Activated CD4-positive, alpha-beta T cell treated with anti-CD3 and anti-CD28 coated beads, Interleukin-2, amount 50 U/mL, for 24 hours (primary cell): Measurements from ENCODE around the gene EPAS1.
A peak's percentile ranks its signal among the peaks of the same experiment; 100 is the strongest.

Experiments used
- DNase-seq, 2 donors: peaks; one replicate each; pipeline ENCODE4 v3.0.0-alpha.2; 2020; ENCODE audit warnings: low read depth in 1 of 2, low spot score in 1 of 2

Gene EPAS1

GRCh38 chr2:46296840-46297545, at the start of gene EPAS1:
EPAS1 (plus strand) TSS chr2:46297407; CDS start chr2:46297912, 505 bp downstream.
- peak; percentile 38 to 46 for DNase-seq

GRCh38 chr2:46248171-46248570, 49.0 kb upstream of the EPAS1 start:
- DNase-seq: no peak

- DNase-seq: no peak
Measured at GRCh38 chr2:46249654-46250053, 47.6 kb upstream of the EPAS1 start.

- no peak for DNase-seq
Measured at GRCh38 chr2:46252891-46253659, 44.1 kb upstream of the EPAS1 start.

DNA sequence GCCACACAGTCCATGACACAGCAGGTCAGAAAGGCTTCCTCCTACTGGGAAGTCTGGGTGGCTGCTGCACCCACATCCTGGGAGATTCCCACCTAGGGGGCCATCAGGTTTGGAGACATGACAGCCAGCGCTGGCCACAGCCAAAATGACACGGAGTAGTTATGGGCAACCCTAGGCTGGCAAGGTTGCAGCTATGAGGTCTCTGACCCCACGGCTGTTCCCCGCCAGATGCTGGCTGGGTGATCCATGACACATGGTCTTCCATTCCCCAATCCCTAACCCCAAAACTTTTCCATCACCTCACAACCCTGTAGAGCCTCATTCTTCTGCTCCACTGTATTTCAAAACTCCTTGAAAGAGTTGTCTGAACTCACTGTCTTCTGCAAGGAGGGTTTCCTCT, 42.7 kb upstream of the EPAS1 start:
- DNase-seq: no peak

DNA sequence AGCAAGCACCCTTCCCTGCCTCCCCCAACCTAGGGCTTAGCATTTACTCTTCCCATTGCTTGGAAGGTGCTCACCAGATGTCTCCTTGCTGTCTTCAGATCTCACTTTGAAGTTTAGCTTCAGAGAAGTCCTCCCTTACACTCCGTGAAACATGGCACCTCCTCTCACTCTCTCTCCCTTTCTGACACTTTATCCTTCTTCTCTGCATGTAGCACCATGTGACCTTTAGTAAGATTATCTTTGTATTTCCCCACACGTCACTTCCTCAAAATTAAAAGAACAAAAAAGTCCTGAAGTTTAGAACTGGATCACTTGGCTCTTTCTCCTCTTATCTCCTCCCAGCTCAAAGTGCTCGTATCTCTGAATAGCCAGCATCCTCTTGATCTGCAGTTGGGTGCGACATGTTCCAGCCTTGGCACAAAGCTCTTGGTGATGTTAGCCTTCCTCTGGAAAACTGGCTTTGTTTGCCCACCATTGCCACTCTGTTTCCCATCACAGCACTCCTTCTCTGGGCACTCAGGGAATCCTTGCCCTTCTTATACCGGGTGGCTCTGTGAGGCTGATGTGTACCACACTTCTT, 40.6 kb upstream of the EPAS1 start:
- no peak for DNase-seq

DNA sequence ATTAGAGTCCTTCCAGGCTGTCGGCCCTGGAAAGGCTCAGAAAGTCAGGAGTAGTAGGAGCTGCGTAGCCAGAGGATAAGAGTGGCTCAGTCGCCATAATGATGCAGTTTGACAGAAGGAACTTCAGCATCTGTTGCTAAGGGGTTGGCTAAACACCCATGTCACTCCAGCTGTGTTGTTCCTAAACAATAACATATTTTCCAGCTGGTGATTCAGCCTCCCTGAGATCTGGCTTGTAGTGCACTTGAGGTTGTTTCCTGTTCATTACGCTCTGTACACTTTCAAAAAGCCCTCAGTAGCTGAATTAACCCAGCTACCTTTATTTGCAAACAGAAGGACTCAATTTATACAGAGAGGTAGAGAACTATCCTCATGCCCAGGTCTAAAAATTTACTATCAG, 39.7 kb upstream of the EPAS1 start:
- no peak for DNase-seq

DNA sequence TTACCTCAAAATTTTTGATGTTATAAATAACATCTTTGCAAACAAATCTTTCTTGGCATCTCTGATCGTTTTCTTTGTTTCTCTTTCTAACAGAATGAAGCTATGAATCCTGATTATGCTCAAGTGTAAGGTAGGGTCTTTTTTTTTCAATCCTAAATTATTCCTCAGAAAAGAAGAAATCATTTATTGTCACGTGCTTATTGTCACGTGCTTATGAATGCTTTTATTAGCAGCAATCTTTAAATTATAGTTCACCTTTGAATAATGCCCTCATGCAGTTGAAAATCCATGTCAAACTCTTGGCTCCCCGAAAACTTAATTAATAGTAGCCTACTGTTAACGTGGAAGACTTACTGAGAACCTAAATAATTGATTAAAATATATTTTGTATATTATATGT, 39.2 kb upstream of the EPAS1 start:
- DNase-seq: no peak

GRCh38 chr2:46258937-46259776, 38.0 kb upstream of the EPAS1 start:
- no peak for DNase-seq

GRCh38 chr2:46259777-46260168, 37.4 kb upstream of the EPAS1 start:
- DNase-seq: no peak

DNA sequence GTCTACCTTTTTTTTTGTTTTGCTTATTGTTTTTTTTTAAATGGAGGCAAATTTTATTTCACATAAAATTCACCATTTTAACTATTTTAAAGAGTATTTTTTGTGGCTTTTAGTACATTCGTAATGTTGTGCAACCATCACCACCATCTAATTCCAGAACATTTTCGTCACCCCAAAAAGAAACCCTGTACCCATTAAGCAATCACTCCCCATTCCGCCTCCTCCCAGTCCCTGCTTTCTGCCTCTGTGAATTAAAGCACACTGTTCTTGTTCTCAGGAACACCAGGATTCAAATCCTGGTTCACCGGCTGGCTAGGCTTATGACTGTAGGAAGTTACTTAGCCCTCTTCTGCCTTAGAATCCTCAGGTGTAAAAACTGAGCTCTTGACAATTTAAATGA, 36.9 kb upstream of the EPAS1 start:
- no peak for DNase-seq

GRCh38 chr2:46262248-46262938, 34.8 kb upstream of the EPAS1 start:
- no peak for DNase-seq

- DNase-seq: no peak
Measured at GRCh38 chr2:46263347-46263746, 33.9 kb upstream of the EPAS1 start.

GRCh38 chr2:46264447-46264846, 32.8 kb upstream of the EPAS1 start:
- no peak for DNase-seq

- DNase-seq: no peak
Measured at GRCh38 chr2:46266134-46266533, 31.1 kb upstream of the EPAS1 start.

DNA sequence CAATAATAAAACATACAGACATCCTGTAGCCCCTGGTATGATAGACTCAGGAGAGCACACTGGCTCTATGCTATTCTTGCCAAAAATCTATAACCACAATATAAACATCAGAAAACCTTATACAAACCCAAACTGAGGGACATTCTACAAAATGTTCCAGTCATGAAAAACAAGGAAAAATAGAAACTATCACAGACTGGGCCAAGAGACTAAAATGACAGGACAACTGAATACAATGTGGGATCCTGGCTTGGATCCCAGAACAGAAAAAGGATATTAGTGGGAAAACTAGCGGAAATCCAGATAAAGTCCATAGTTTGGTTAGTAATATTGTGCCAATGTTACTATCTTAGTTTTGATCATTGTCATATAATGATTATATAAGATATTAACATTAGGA, 29.6 kb upstream of the EPAS1 start:
- DNase-seq: no peak

GRCh38 chr2:46268196-46268595, 29.0 kb upstream of the EPAS1 start:
- DNase-seq: no peak

GRCh38 chr2:46269001-46269400, 28.2 kb upstream of the EPAS1 start:
- no peak for DNase-seq

- no peak for DNase-seq
Measured at GRCh38 chr2:46269544-46270273, 27.5 kb upstream of the EPAS1 start.

- DNase-seq: no peak
Measured at GRCh38 chr2:46270384-46270783, 26.8 kb upstream of the EPAS1 start.
